Hepatocyte (in vitro differentiated cells): ENCODE measurements around the gene P4HA1. TPM values are rescaled to one million over a fixed set of nuclear protein-coding genes. Genes with fewer than 3 reads are reported as not detected.

Source experiments
- DNase-seq: peaks from one replicate; pipeline ENCODE4 v3.0.0-alpha.2; 2016; ENCODE audit warnings: low spot score
- H2AFZ ChIP-seq: fragments of 200-600 bp; sonication (generic); 2 replicates; pipeline ENCODE4 v1.6.0; 2016; ENCODE audit warnings: antibody characterized with exemption, mild to moderate bottlenecking
- H3K27ac ChIP-seq: fragments of 200-600 bp; sonication (generic); 2 replicates; pipeline ENCODE4 v1.5.1; 2016; ENCODE audit warnings: mild to moderate bottlenecking
- H3K27me3 ChIP-seq: fragments of 200-600 bp; sonication (generic); 2 replicates; pipeline ENCODE4 v1.6.1; 2016
- H3K36me3 ChIP-seq: fragments of 200-600 bp; sonication (generic); replicated peaks from 2 replicates; pipeline ENCODE4 v1.5.1; 2016; ENCODE audit warnings: low read depth; ENCODE audit not compliant: insufficient read depth
- H3K4me1 ChIP-seq: fragments of 200-600 bp; sonication (generic); 2 replicates; pipeline ENCODE4 v1.5.1; 2016; ENCODE audit warnings: mild to moderate bottlenecking, moderate library complexity; ENCODE audit not compliant: insufficient read depth
- H3K4me2 ChIP-seq: fragments of 200-600 bp; sonication (generic); 2 replicates; pipeline ENCODE4 v1.6.0; 2016
- H3K4me3 ChIP-seq: fragments of 200-600 bp; sonication (generic); 2 replicates; pipeline ENCODE4 v1.5.1; 2016; ENCODE audit warnings: mild to moderate bottlenecking
- H3K79me2 ChIP-seq: fragments of 200-600 bp; sonication (generic); 2 replicates; pipeline ENCODE4 v1.6.0; 2017; ENCODE audit warnings: mild to moderate bottlenecking
- H3K9me2 ChIP-seq: fragments of 200-600 bp; sonication (generic); replicated peaks from 2 replicates; pipeline ENCODE4 v1.6.0; 2017; ENCODE audit warnings: mild to moderate bottlenecking; ENCODE audit not compliant: insufficient read depth
- H3K9me3 ChIP-seq: fragments of 200-600 bp; sonication (generic); 2 replicates; pipeline ENCODE4 v1.5.1; 2016; ENCODE audit warnings: low read depth, mild to moderate bottlenecking
- H4K20me1 ChIP-seq: fragments of 200-600 bp; sonication (generic); 2 replicates; pipeline ENCODE4 v1.6.0; 2016; ENCODE audit warnings: mild to moderate bottlenecking; ENCODE audit not compliant: insufficient read depth, poor library complexity, severe bottlenecking
- CTCF ChIP-seq: fragments of 200-600 bp; sonication (generic); IDR thresholded peaks from 2 replicates; pipeline ENCODE4 v1.5.1; 2016; ENCODE audit warnings: antibody characterized with exemption, mild to moderate bottlenecking; ENCODE audit not compliant: poor library complexity
- EZH2 ChIP-seq: fragments of 200-600 bp; sonication (generic); IDR thresholded peaks from 2 replicates; pipeline ENCODE4 v1.6.1; 2016; ENCODE audit warnings: antibody characterized with exemption, mild to moderate bottlenecking, borderline replicate concordance
- EZH2phosphoT487 ChIP-seq: fragments of 200-600 bp; sonication (generic); IDR thresholded peaks from one replicate; pipeline ENCODE4 v1.6.1; 2018; ENCODE audit warnings: antibody characterized with exemption, mild to moderate bottlenecking, low read depth, moderate library complexity; ENCODE audit not compliant: unreplicated experiment, severe bottlenecking
- WGBS: methylation state at CpG from one replicate; pipeline ENCODE4 v1.1.6; 2016; ENCODE audit warnings: low lambda C conversion rate; ENCODE audit errors: missing lambda C conversion rate; 5-methylcytosine and 5-hydroxymethylcytosine counted together
- polyA plus RNA-seq: library from polyadenylated mRNA; unstranded; fragments of >200 nt; fragmentation: Nextera tagmentation; extraction: Ambion mirVana; gene quantifications from 2 replicates; pipeline ENCODE4 v1.2.1, GENCODE V29; 2016
- total RNA-seq: library from RNA; depleted of rRNA; stranded (reverse); fragments of >200 nt; gene quantifications from 2 replicates; pipeline ENCODE4 v1.2.3, GENCODE V29; 2014

Gene P4HA1
- total and polyA plus RNA-seq, 2 experiments from 2014 or later, result 140 to 145 TPM

- Histone ChIP-seq H3K9me3 (no peaks in the 10 kb centered on the region), H3K27me3 (no peaks in the 10 kb centered on the region), H3K79me2 (peaks cover 9% of the 10 kb centered on the region), H3K27ac (no peak overlapping the region), H2AFZ (no peak overlapping the region), H4K20me1 (no peaks in the 10 kb centered on the region), H3K36me3 (no peaks in the 10 kb centered on the region), H3K4me3 (no peak overlapping the region), H3K9me2 (no peaks in the 10 kb centered on the region), H3K4me1 (no peaks in the 10 kb centered on the region), H3K4me2 (no peak overlapping the region)
- DNase-seq, result no peak
- TF ChIP-seq EZH2 (no peak), CTCF (no peak), EZH2phosphoT487 (no peak)
- WGBS, result 100% methylated on average over 1 of the region's 1 CpG
Measured at GRCh38 chr10:73018632-73019031, 78.0 kb downstream of the P4HA1 start.

- Histone ChIP-seq H2AFZ (no peak overlapping the region), H4K20me1 (no peaks in the 10 kb centered on the region), H3K79me2 (peaks cover 9% of the 10 kb centered on the region), H3K4me2 (no peak overlapping the region), H3K9me3 (no peaks in the 10 kb centered on the region), H3K9me2 (no peaks in the 10 kb centered on the region), H3K36me3 (no peaks in the 10 kb centered on the region), H3K4me1 (no peaks in the 10 kb centered on the region), H3K27ac (no peak overlapping the region), H3K4me3 (no peak overlapping the region), H3K27me3 (no peaks in the 10 kb centered on the region)
- WGBS, result 82% methylated on average over 2 of the region's 2 CpGs
- TF ChIP-seq EZH2phosphoT487 (no peak), CTCF (no peak), EZH2 (no peak)
- no peak for DNase-seq
Measured at GRCh38 chr10:73017955-73018480, 78.6 kb downstream of the P4HA1 start.

DNA sequence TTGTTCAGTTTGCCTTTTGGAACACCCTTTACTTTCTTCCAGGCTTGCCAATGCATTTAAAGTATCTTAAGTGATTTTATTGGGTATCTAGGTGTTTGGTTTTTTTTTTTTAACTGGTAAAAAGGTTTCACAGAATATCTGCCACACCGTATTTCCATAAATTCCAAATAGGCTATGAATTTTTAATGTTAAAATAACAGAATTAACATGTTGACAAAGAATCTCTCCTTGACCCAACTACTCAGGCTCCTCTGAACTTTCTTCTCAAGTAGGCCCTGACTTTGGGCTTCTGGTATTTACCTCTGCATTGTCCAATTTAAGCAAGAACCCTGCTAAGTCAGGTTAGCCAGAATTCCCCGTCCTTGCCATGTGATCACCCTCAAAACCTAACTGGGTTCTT lies 80.9 kb downstream of the P4HA1 start:
- Histone ChIP-seq H3K4me1 (no peaks in the 10 kb centered on the region), H2AFZ (no peak overlapping the region), H3K9me3 (no peaks in the 10 kb centered on the region), H3K4me2 (no peak overlapping the region), H4K20me1 (no peaks in the 10 kb centered on the region), H3K9me2 (no peaks in the 10 kb centered on the region), H3K79me2 (peaks cover 9% of the 10 kb centered on the region), H3K27ac (no peak overlapping the region), H3K4me3 (no peak overlapping the region), H3K36me3 (no peaks in the 10 kb centered on the region), H3K27me3 (no peaks in the 10 kb centered on the region)
- WGBS, result 97% methylated on average over 2 of the region's 2 CpGs
- DNase-seq, result no peak
- TF ChIP-seq EZH2phosphoT487, result no peak
- no peak for TF ChIP-seq CTCF
- TF ChIP-seq EZH2, result no peak

DNA sequence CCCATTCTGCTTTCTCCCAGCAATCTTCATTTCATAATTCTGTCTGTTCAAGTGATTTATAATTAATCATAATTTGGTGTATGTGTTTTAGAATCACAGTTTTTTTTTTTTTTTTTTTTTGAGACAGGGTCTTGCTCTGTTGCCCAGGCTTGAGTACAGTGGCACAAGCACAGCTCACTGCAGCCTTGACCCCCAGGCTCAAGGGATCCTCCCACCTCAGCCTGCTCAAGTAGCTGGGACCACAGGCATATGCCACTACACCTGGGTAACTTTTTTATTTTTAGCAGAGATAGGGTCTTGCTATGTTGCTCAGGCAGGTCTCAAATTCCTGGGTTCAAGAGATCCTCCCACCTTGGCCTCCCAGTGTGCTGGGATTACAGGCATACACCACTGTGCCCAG lies 92.8 kb downstream of the P4HA1 start:
- no peak for TF ChIP-seq EZH2phosphoT487
- TF ChIP-seq EZH2, result no peak
- TF ChIP-seq CTCF, result no peak
- no peak overlapping the region for H3K4me2 ChIP-seq

More for the DNA sequence above, 92.8 kb downstream of the P4HA1 start:
- Histone ChIP-seq H3K79me2 (no peaks in the 10 kb centered on the region), H3K4me1 (no peaks in the 10 kb centered on the region), H3K36me3 (no peaks in the 10 kb centered on the region), H3K27me3 (no peaks in the 10 kb centered on the region), H4K20me1 (no peaks in the 10 kb centered on the region), H3K27ac (no peak overlapping the region), H3K9me2 (no peaks in the 10 kb centered on the region), H3K9me3 (no peaks in the 10 kb centered on the region), H3K4me3 (no peak overlapping the region), H2AFZ (no peak overlapping the region)
- DNase-seq, result no peak
